GM10266 (cell line): ENCODE measurements around the gene NLRP9.

Experiments used
- DNase-seq: peaks from one replicate; pipeline ENCODE4 v3.0.0; 2012; ENCODE audit errors: extremely low spot score
- CTCF ChIP-seq: IDR thresholded peaks from 2 replicates; pipeline ENCODE4 v1.5.1; 2012; ENCODE audit warnings: mild to moderate bottlenecking, low read depth; ENCODE audit not compliant: control insufficient read depth, insufficient read depth; ENCODE audit errors: missing control alignments

Gene NLRP9

GRCh38 chr19:55674459-55674840, 63.8 kb downstream of the NLRP9 start:
- no peak for TF ChIP-seq CTCF
- DNase-seq = no peak

- DNase-seq = no peak
- TF ChIP-seq CTCF = no peak
Measured at GRCh38 chr19:55673889-55674288, 64.3 kb downstream of the NLRP9 start.

GRCh38 chr19:55673465-55673864, 64.7 kb downstream of the NLRP9 start:
- no peak for TF ChIP-seq CTCF
- no peak for DNase-seq

GRCh38 chr19:55672418-55672817, 65.8 kb downstream of the NLRP9 start:
- TF ChIP-seq CTCF = no peak
- DNase-seq = no peak

- DNase-seq = no peak
- TF ChIP-seq CTCF = no peak
Measured at GRCh38 chr19:55671054-55671378, 67.2 kb downstream of the NLRP9 start.

GRCh38 chr19:55670280-55671053, 67.7 kb downstream of the NLRP9 start:
- TF ChIP-seq CTCF = no peak
- DNase-seq = no peak

- DNase-seq = no peak
Measured at GRCh38 chr19:55669418-55670279, 68.6 kb downstream of the NLRP9 start.

More at GRCh38 chr19:55669418-55670279, 68.6 kb downstream of the NLRP9 start:
- no peak for TF ChIP-seq CTCF
